Liver (tissue), 9 donors: ENCODE measurements around the gene C5. TPM values are rescaled to one million over a fixed set of nuclear protein-coding genes. Genes with fewer than 3 reads are reported as not detected.

Source experiments
- DNase-seq: peaks from one replicate; pipeline ENCODE4 v3.0.0-alpha.2; 2017; ENCODE audit warnings: low spot score
- H3K27ac ChIP-seq, 2 donors: one replicate each; pipeline ENCODE4 v1.7.0; 2013; ENCODE audit warnings: inconsistent platforms in 2 of 2, low read length in 2 of 2, control low read depth in 1 of 2, low read depth in 1 of 2, mild to moderate bottlenecking in 1 of 2
- H3K27me3 ChIP-seq, 4 donors: one replicate each; pipeline versions ENCODE4 v1.6.1 to v1.7.0; 2013; ENCODE audit warnings: low read length in 3 of 4, inconsistent platforms in 1 of 4, mild to moderate bottlenecking in 1 of 4, moderate library complexity in 1 of 4; ENCODE audit not compliant: control insufficient read depth in 4 of 4, insufficient read depth in 4 of 4
- H3K36me3 ChIP-seq, 4 donors: one replicate each; pipeline versions ENCODE4 v1.6.1 to v1.7.0; 2013; ENCODE audit warnings: low read length in 3 of 4, mild to moderate bottlenecking in 3 of 4, low read depth in 1 of 4, moderate library complexity in 1 of 4; ENCODE audit not compliant: control insufficient read depth in 4 of 4, insufficient read depth in 3 of 4
- H3K4me1 ChIP-seq, 4 donors: one replicate each; pipeline versions ENCODE4 v1.6.1 to v1.7.0; 2013; ENCODE audit warnings: low read length in 3 of 4, mild to moderate bottlenecking in 3 of 4, moderate library complexity in 1 of 4; ENCODE audit not compliant: control insufficient read depth in 4 of 4, insufficient read depth in 4 of 4
- H3K4me3 ChIP-seq, 3 donors: one replicate each; pipeline versions ENCODE4 v1.6.1 to v1.7.0; 2013; ENCODE audit warnings: low read length in 3 of 3, control low read depth in 1 of 3, low read depth in 1 of 3, mild to moderate bottlenecking in 1 of 3
- H3K9ac ChIP-seq, 2 donors: one replicate each; pipeline ENCODE4 v1.7.0; 2013; ENCODE audit warnings: low read length in 2 of 2, mild to moderate bottlenecking in 2 of 2, moderate library complexity in 2 of 2, control low read depth in 1 of 2, low read depth in 1 of 2
- H3K9me3 ChIP-seq, 4 donors: one replicate each; pipeline versions ENCODE4 v1.6.1 to v1.7.0; 2013; ENCODE audit warnings: low read length in 3 of 4; ENCODE audit not compliant: control insufficient read depth in 4 of 4
- FOXA1 ChIP-seq: IDR thresholded peaks from 2 replicates; pipeline ENCODE4 v1.6.1; 2016; ENCODE audit warnings: antibody characterized with exemption
- FOXA2 ChIP-seq: IDR thresholded peaks from 2 replicates; pipeline ENCODE4 v1.6.1; 2016; ENCODE audit warnings: antibody characterized with exemption
- GABPA ChIP-seq, 2 donors: IDR thresholded peaks in 1 of 2; conservative IDR thresholded peaks in 1 of 2; 2 replicates each; pipeline ENCODE4 v1.6.1; 2016; ENCODE audit warnings: antibody characterized with exemption in 2 of 2, mild to moderate bottlenecking in 1 of 2, moderate library complexity in 1 of 2
- JUND ChIP-seq, 2 donors: IDR thresholded peaks; 2 replicates each; pipeline ENCODE4 v1.6.1; 2016; ENCODE audit warnings: antibody characterized with exemption in 2 of 2
- NR2F2 ChIP-seq: IDR thresholded peaks from 2 replicates; pipeline ENCODE4 v1.6.1; 2016; ENCODE audit warnings: antibody characterized with exemption
- RXRA ChIP-seq, 2 donors: IDR thresholded peaks; 2 replicates each; pipeline ENCODE4 v1.6.1; 2017 to 2018; ENCODE audit warnings: antibody characterized with exemption in 2 of 2, mild to moderate bottlenecking in 1 of 2
- TAF1 ChIP-seq: conservative IDR thresholded peaks from 2 replicates; pipeline ENCODE4 v1.6.1; 2016; ENCODE audit warnings: antibody characterized with exemption, mild to moderate bottlenecking
- YY1 ChIP-seq: IDR thresholded peaks from 2 replicates; pipeline ENCODE4 v1.6.1; 2016; ENCODE audit warnings: antibody characterized with exemption, mild to moderate bottlenecking
- WGBS: extraction: QIAGEN DNeasy Blood & Tissue Kit; methylation state at CpG from one replicate; pipeline ENCODE4 v1.1.7; 2013; 5-methylcytosine and 5-hydroxymethylcytosine counted together
- polyA plus RNA-seq, 2 donors: library from polyadenylated mRNA; stranded (reverse) in 1 of 2; unstranded in 1 of 2; fragments of 200-250 nt in 1 of 2; fragments of >200 nt in 1 of 2; fragmentation: Nextera tagmentation in 1 of 2; extraction: Ambion mirVana in 1 of 2; gene quantifications; one replicate each; pipeline versions ENCODE4 v1.2.1 to v1.2.3, GENCODE V29; 2013 to 2015
- total RNA-seq, 2 donors: library from RNA; depleted of rRNA; stranded (reverse); fragments of >200 nt; gene quantifications; one replicate each; pipeline ENCODE4 v1.2.3, GENCODE V29; 2014
- TF ChIP-seq, protein P1 (sequence below): IDR thresholded peaks from 2 replicates; pipeline ENCODE4 v1.6.1; 2016; ENCODE audit warnings: antibody characterized with exemption
- TF ChIP-seq, protein P2 (sequence below): IDR thresholded peaks from 2 replicates; pipeline ENCODE4 v1.6.1; 2016; ENCODE audit warnings: antibody characterized with exemption, mild to moderate bottlenecking
- TF ChIP-seq, protein P3 (sequence below): IDR thresholded peaks from 2 replicates; pipeline ENCODE4 v1.6.1; 2016; ENCODE audit warnings: antibody characterized with exemption
- TF ChIP-seq, protein P4 (sequence below): fragments of 150-350 bp; IDR thresholded peaks from 2 replicates; pipeline ENCODE4 v1.5.1; 2017; ENCODE audit warnings: improper control_type of control experiment, low read depth, low read length; ENCODE audit not compliant: missing input control
- TF ChIP-seq, protein P5 (sequence below): IDR thresholded peaks from 2 replicates; pipeline ENCODE4 v1.6.1; 2016; ENCODE audit warnings: antibody characterized with exemption
- donor health status: healthy.
- donor health status: healthy.
- donor health status: healthy.
- donor health status: healthy.
- donor health status: healthy.

Gene C5
- total and polyA plus RNA-seq, 4 donors, result 127 to 485 (median 361) TPM

DNA sequence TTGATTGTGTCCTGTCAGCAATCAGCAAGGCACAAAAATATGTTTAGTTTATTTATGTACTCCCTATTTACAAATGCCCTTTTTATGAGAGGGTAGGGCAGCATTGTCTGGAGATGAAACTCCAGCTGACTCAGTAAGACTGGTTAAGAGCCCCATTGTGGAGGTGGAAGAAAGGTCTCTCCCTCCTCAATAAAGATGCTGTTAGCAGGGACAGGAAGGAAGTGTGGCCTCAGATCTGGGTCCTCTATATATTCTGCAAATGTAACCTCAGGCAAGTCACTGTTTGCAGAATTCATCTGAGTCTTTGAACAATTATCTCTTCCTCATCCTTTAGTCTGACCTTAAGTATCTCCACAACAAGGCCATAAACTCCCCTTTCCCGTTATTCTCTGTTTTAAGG, 75.2 kb downstream of the C5 start:
- DNase-seq, result no peak
- Histone ChIP-seq H3K9ac (no peak overlapping the region), H3K27me3 (no peaks in the 10 kb centered on the region), H3K27ac (no peak overlapping the region), H3K4me3 (no peak overlapping the region), H3K4me1 (no peaks in the 10 kb centered on the region), H3K9me3 (no peaks in the 10 kb centered on the region), H3K36me3 (peaks cover 13 to 80% (median 71%) of the 10 kb centered on the region in 4 donors)
- TF ChIP-seq JUND (IDR thresholded peaks at IDR 0.05) (no peak), FOXA2 (no peak), YY1 (no peak), FOXA1 (no peak), NR2F2 (no peak)
- TF ChIP-seq, protein P1, sequence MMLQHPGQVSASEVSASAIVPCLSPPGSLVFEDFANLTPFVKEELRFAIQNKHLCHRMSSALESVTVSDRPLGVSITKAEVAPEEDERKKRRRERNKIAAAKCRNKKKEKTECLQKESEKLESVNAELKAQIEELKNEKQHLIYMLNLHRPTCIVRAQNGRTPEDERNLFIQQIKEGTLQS, result no peak
- TF ChIP-seq, protein P2, sequence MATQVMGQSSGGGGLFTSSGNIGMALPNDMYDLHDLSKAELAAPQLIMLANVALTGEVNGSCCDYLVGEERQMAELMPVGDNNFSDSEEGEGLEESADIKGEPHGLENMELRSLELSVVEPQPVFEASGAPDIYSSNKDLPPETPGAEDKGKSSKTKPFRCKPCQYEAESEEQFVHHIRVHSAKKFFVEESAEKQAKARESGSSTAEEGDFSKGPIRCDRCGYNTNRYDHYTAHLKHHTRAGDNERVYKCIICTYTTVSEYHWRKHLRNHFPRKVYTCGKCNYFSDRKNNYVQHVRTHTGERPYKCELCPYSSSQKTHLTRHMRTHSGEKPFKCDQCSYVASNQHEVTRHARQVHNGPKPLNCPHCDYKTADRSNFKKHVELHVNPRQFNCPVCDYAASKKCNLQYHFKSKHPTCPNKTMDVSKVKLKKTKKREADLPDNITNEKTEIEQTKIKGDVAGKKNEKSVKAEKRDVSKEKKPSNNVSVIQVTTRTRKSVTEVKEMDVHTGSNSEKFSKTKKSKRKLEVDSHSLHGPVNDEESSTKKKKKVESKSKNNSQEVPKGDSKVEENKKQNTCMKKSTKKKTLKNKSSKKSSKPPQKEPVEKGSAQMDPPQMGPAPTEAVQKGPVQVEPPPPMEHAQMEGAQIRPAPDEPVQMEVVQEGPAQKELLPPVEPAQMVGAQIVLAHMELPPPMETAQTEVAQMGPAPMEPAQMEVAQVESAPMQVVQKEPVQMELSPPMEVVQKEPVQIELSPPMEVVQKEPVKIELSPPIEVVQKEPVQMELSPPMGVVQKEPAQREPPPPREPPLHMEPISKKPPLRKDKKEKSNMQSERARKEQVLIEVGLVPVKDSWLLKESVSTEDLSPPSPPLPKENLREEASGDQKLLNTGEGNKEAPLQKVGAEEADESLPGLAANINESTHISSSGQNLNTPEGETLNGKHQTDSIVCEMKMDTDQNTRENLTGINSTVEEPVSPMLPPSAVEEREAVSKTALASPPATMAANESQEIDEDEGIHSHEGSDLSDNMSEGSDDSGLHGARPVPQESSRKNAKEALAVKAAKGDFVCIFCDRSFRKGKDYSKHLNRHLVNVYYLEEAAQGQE, result no peak
- TF ChIP-seq, protein P3, sequence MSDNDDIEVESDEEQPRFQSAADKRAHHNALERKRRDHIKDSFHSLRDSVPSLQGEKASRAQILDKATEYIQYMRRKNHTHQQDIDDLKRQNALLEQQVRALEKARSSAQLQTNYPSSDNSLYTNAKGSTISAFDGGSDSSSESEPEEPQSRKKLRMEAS, result no peak
- TF ChIP-seq, protein P4, sequence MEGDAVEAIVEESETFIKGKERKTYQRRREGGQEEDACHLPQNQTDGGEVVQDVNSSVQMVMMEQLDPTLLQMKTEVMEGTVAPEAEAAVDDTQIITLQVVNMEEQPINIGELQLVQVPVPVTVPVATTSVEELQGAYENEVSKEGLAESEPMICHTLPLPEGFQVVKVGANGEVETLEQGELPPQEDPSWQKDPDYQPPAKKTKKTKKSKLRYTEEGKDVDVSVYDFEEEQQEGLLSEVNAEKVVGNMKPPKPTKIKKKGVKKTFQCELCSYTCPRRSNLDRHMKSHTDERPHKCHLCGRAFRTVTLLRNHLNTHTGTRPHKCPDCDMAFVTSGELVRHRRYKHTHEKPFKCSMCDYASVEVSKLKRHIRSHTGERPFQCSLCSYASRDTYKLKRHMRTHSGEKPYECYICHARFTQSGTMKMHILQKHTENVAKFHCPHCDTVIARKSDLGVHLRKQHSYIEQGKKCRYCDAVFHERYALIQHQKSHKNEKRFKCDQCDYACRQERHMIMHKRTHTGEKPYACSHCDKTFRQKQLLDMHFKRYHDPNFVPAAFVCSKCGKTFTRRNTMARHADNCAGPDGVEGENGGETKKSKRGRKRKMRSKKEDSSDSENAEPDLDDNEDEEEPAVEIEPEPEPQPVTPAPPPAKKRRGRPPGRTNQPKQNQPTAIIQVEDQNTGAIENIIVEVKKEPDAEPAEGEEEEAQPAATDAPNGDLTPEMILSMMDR, result no peak
- 71% methylated on average over 1 of the region's 1 CpG for WGBS

DNA sequence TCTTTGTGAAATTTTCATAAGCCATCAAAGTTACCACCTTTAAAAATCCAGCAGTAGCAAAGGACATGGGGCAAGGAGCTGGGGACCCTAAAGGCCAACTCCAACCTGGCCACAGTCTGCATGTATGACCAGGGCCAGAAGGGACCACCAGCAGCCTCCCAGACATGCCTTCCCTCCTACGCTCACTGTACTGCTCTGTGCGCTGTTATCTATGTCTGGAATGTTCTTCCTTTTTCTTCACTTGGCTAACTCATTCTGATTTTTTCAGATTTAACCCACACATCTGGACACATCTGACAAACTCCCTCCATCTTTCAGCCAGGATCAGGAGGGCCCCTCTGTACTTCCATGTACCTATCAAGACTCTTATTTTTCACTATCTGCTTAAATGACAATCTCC, 75.9 kb downstream of the C5 start:
- Histone ChIP-seq H3K9ac (no peak overlapping the region), H3K4me3 (no peak overlapping the region), H3K4me1 (no peaks in the 10 kb centered on the region), H3K9me3 (no peaks in the 10 kb centered on the region), H3K27ac (no peak overlapping the region), H3K27me3 (no peaks in the 10 kb centered on the region), H3K36me3 (peaks cover 16 to 80% (median 70%) of the 10 kb centered on the region in 4 donors)
- WGBS, result 79% methylated on average over 2 of the region's 2 CpGs
- no peak for TF ChIP-seq TAF1
- no peak for DNase-seq

DNA sequence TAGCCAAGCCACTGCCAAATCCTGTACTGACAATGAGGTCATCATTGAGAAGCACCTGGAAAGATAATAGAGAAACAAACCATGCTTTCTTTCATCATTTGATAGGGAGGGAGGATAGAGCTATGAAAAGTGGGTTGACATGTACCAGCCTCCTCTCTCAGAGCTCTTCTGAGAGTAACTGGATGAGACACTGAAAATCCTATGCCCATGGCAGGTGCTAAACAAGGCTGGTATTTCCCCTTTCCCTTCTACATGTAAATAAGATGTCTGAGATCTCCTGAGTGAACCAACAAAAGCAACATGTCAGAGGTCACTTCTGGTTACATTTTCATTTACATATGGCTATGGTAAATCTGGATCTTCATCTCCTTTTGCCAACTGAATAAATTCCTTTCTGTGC, 78.1 kb downstream of the C5 start:
- Histone ChIP-seq H3K4me1 (no peaks in the 10 kb centered on the region), H3K4me3 (no peak overlapping the region), H3K36me3 (peaks cover 17 to 80% (median 70%) of the 10 kb centered on the region in 4 donors), H3K9me3 (no peaks in the 10 kb centered on the region), H3K27ac (no peak overlapping the region), H3K9ac (no peak overlapping the region), H3K27me3 (no peaks in the 10 kb centered on the region)
- DNase-seq, result no peak
- TF ChIP-seq, protein P5, sequence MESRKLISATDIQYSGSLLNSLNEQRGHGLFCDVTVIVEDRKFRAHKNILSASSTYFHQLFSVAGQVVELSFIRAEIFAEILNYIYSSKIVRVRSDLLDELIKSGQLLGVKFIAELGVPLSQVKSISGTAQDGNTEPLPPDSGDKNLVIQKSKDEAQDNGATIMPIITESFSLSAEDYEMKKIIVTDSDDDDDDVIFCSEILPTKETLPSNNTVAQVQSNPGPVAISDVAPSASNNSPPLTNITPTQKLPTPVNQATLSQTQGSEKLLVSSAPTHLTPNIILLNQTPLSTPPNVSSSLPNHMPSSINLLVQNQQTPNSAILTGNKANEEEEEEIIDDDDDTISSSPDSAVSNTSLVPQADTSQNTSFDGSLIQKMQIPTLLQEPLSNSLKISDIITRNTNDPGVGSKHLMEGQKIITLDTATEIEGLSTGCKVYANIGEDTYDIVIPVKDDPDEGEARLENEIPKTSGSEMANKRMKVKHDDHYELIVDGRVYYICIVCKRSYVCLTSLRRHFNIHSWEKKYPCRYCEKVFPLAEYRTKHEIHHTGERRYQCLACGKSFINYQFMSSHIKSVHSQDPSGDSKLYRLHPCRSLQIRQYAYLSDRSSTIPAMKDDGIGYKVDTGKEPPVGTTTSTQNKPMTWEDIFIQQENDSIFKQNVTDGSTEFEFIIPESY, result no peak
- TF ChIP-seq, protein P4, result no peak
- TF ChIP-seq FOXA2, result no peak
- no peak for TF ChIP-seq GABPA (IDR thresholded peaks at IDR 0.05 in 1 of 2, conservative IDR thresholded peaks at IDR 0.05 in 1 of 2)
- no peak for TF ChIP-seq YY1
- TF ChIP-seq RXRA (IDR thresholded peaks at IDR 0.05), result no peak
- TF ChIP-seq, protein P1, result no peak
- no peak for TF ChIP-seq JUND (IDR thresholded peaks at IDR 0.05)
- no peak for TF ChIP-seq FOXA1
- TF ChIP-seq NR2F2, result no peak
